Epidermal melanocyte (primary cell): ENCODE data around the gene FAM111B.
"Not testable (repeated sequence)": the region's sequence is repeated elsewhere in the genome, so short reads cannot be mapped to it uniquely, and the experiment has no call there.

Experiments used
- DNase-seq: peaks from one replicate; pipeline ENCODE4 v3.0.0; 2011; ENCODE audit warnings: low spot score; ENCODE audit not compliant: insufficient read length

FAM111B gene, protein sequence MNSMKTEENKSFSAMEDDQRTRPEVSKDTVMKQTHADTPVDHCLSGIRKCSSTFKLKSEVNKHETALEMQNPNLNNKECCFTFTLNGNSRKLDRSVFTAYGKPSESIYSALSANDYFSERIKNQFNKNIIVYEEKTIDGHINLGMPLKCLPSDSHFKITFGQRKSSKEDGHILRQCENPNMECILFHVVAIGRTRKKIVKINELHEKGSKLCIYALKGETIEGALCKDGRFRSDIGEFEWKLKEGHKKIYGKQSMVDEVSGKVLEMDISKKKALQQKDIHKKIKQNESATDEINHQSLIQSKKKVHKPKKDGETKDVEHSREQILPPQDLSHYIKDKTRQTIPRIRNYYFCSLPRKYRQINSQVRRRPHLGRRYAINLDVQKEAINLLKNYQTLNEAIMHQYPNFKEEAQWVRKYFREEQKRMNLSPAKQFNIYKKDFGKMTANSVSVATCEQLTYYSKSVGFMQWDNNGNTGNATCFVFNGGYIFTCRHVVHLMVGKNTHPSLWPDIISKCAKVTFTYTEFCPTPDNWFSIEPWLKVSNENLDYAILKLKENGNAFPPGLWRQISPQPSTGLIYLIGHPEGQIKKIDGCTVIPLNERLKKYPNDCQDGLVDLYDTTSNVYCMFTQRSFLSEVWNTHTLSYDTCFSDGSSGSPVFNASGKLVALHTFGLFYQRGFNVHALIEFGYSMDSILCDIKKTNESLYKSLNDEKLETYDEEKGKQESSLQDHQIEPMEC

GRCh38 chr11:59106363-59107336 is at the start of gene FAM111B:
FAM111B (plus strand) TSS chr11:59107237; CDS start chr11:59109626, 2,389 bp downstream.
- DNase-seq, result peak; percentile 76

- DNase-seq, result peak; percentile 64
Observed at GRCh38 chr11:59058120-59059033, 48.7 kb upstream of the FAM111B start.

- DNase-seq, result not testable (repeated sequence)
Observed at GRCh38 chr11:59060096-59060495, 46.9 kb upstream of the FAM111B start.

DNA sequence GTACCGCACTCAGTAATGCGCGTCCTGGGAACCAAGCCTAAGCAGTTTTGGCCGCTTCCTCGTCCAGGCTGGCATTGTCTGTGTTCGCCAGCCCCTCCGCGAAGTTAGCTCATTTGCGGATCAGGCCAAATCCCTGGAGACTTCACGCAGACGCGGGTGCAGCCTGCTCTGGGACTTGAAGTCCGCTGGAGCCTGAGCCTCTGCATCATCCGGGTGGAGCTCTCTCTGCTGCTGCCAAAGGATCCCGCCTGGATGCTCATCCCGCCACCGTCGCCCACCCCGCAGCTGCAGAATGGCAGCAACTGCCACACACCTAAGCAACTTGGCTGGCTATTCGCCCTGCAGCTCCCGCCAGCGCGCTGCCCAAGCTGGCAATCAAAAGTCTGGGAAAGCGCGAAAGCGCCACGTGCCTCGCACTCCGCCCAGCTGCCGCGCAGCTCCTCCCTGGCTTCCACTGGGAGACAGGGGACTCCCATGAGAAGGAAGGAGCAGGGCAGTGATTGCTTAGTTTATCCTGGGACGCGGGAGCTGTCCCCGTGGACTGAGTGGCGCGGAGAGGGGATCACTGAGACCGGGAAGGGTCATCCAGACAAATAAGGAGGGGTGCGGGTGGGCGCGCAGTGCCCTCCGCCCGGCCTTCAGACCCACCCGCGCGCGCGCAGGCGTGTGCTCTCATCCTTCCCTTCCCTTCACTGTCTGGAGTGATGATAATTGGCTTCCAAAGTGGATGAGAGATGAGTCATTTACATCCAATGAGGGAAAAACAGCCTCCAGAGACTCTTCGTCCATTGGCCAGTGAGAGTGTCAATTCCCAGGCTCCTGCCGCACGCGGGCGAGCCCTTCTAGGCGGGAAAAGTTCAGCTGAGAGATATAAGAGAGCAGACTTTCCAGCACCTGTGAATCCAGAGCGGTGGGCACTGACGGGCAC is 44.2 kb upstream of the FAM111B start:
- no peak for DNase-seq

DNA sequence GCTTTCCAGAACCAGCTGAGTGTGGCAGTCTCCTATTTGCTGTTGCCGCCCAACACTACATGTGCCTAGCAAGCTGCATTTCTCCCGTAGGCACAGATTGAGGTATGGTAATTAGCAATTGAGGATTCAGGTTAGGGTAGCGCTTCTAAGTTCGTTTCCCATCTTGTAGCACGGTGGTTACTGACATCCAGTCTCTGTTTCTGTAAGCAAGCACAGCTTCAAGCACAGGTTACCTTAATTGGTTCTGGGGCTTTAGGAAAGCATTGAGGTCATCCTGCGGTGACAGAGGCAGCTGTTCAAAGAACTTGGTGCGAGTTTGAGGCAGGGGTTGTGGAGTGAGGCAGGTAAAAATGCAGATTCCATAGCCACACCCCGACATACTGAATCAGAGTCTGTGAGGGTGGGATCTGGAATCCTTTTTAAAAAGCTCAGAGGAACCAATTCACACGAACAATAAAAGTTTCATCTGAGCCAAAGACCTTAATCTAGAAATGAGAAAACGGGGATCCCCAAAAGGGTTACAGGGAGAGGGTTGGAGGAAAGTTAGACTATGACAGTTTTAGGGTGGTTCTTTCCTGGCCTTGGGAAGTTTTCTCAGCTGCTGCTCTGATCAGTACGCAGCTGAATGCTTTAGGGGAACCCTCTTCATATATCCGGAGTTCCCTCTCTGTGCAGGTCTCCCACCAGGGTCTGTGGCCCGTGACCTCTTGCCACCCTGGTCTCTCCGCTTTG is 42.9 kb upstream of the FAM111B start:
- not testable (repeated sequence) for DNase-seq

GRCh38 chr11:59069087-59069486 is 38.0 kb upstream of the FAM111B start:
- DNase-seq, result no peak

- DNase-seq, result no peak
Observed at GRCh38 chr11:59076876-59077571, 30.0 kb upstream of the FAM111B start.

DNA sequence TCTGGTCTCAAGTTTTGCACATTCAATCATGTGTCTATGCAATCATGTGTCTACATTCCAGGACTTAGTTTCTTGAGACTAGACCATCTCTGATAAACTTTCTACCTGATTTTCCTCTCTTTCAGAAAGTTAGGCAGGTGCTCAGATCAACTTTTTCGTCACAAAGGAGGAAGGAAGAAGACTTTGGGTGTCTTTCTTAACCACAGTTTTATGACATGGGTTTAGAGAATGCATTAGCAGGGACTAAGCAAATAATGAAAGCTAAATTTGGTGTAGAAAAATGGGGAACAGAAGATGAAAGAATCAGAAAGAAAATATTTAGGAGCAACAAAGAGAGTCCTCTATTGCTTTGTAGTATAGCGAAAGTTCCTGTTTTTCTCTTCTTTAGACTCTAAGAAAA is 28.6 kb upstream of the FAM111B start:
- no peak for DNase-seq

GRCh38 chr11:59079086-59079485 is 28.0 kb upstream of the FAM111B start:
- no peak for DNase-seq

GRCh38 chr11:59080421-59080820 is 26.6 kb upstream of the FAM111B start:
- not testable (repeated sequence) for DNase-seq

- not testable (repeated sequence) for DNase-seq
Observed at GRCh38 chr11:59081430-59082020, 25.5 kb upstream of the FAM111B start.

- not testable (repeated sequence) for DNase-seq
Observed at GRCh38 chr11:59086007-59086406, 21.0 kb upstream of the FAM111B start, which contains the start of gene GLYATL1B. GLYATL1B (plus strand) TSS chr11:59086307; CDS start chr11:59086307, 0 bp downstream.

GRCh38 chr11:59088162-59088561 is 18.9 kb upstream of the FAM111B start:
- DNase-seq, result no peak

DNA sequence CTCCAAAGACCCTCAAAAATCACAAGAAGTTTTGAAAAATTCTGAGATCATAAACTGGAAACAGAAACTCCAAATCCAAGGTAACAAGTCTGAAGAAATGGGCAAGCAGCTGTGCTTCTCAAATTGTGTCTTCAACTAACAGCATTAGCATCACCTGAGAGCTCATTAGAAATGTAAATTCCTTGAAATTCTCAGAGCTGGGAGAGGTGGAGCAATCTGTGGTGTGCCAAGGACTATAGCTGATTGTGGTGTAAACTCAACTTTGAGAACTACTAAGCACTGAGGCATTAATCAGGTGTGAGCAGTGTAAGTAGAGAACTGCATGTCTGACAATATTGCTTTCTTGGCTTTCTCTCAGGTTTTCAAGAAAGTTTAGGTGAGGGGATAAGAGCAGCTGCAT is 13.5 kb upstream of the FAM111B start:
- not testable (repeated sequence) for DNase-seq

- DNase-seq, result not testable (repeated sequence)
Observed at GRCh38 chr11:59095225-59095624, 11.8 kb upstream of the FAM111B start.

DNA sequence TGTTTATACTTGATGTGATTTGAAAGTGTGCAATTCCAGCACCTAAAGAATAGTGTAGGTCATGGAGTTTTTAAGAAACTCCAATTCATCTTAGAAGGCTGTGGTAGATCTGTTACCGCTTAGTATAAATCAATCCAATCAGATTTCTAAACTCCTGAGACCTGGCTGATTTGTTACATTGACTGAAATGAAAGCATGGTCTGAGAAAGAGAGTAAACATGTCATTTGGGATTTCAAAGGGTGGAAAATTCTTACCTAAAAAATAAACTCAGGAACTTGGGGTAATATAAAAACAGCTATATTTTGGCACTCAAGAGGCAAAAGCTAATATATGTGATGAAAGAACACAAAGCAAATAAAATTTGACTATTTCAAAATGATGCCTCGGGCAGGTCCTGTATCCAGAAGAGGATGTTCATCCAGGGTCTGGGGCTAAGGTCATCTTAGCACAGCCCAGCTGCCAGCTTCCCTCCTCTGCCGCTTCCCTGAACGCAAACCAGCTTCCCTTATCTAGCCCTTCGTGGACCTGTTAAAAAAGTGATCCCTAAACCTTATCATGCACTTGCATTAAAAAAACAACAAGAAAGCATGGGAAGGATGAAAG is 11.0 kb upstream of the FAM111B start:
- not testable (repeated sequence) for DNase-seq
